Prostate gland (tissue), 2 donors: ENCODE data around the gene EMILIN3. TPM values are rescaled to one million over a fixed set of nuclear protein-coding genes. Genes with fewer than 3 reads are reported as not detected.
A peak's percentile ranks its signal among the peaks of the same experiment; 100 is the strongest.

Experiments
- DNase-seq: peaks from one replicate; pipeline ENCODE4 v3.0.0-alpha.2; 2019; ENCODE audit warnings: low spot score
- H3K27ac ChIP-seq, 2 donors: fragments of 200-600 bp; sonication (generic); 2 replicates each; pipeline ENCODE4 v1.5.1; 2017 to 2019
- H3K27me3 ChIP-seq: fragments of 200-600 bp; sonication (generic); replicated peaks from 2 replicates; pipeline ENCODE4 v1.5.1; 2019; ENCODE audit not compliant: insufficient read depth
- H3K36me3 ChIP-seq, 2 donors: fragments of 200-600 bp; sonication (generic); 1 replicate in 1 of 2; 2 replicates in 1 of 2; pipeline versions ENCODE4 v1.5.1 to v1.8.1; 2017 to 2019
- H3K4me1 ChIP-seq: fragments of 200-600 bp; sonication (generic); replicated peaks from 2 replicates; pipeline ENCODE4 v1.5.1; 2019
- H3K4me3 ChIP-seq, 2 donors: fragments of 200-600 bp; sonication (generic); 2 replicates each; pipeline ENCODE4 v1.5.1; 2017 to 2019
- H3K9me3 ChIP-seq: fragments of 200-600 bp; sonication (generic); 2 replicates; pipeline ENCODE4 v1.5.1; 2017
- CTCF ChIP-seq, 4 experiments: fragments of 200-600 bp in 2 of 4; fragments of 450-650 bp in 2 of 4; sonication (generic) in 2 of 4; IDR thresholded peaks; 1 replicate in 3 of 4; 2 replicates in 1 of 4; pipeline ENCODE4 v1.5.1; 2016 to 2019; ENCODE audit warnings: antibody characterized with exemption in 4 of 4, mild to moderate bottlenecking in 2 of 4, moderate library complexity in 2 of 4
- POLR2A ChIP-seq: fragments of 450-650 bp; IDR thresholded peaks from one replicate; pipeline ENCODE4 v1.6.1; 2016; ENCODE audit warnings: antibody characterized with exemption, mild to moderate bottlenecking
- POLR2AphosphoS5 ChIP-seq: sonication (generic); formaldehyde crosslinking; IDR thresholded peaks from one replicate; pipeline ENCODE4 v1.6.1; 2017; ENCODE audit warnings: antibody characterized with exemption
- WGBS: methylation state at CpG from one replicate; pipeline ENCODE4 v1.1.5; 2018; 5-methylcytosine and 5-hydroxymethylcytosine counted together
- intact Hi-C: fragments of 100-400 bp; cut with DNase I; formaldehyde crosslinking; loops from one replicate; pipeline ENCODE4 v1.14.2; 2022
- total RNA-seq, 2 donors: library from RNA; depleted of rRNA; stranded (reverse); fragments of >200 nt; gene quantifications; one replicate each; pipeline ENCODE4 v1.1.0, GENCODE V29; 2016

EMILIN3 gene
- total RNA-seq, 2 donors from 2014 or later, result 7.4 to 8.4 TPM

GRCh38 chr20:41318271-41318649, 48.4 kb downstream of the EMILIN3 start:
- DNase-seq, result no peak
- TF ChIP-seq POLR2AphosphoS5 (no peak), CTCF (IDR thresholded peaks at IDR 0.05) (no peak), POLR2A (no peak)
- no peaks in the 10 kb centered on the region for H3K36me3 ChIP-seq
- no peaks in the 10 kb centered on the region for H3K27me3 ChIP-seq
- H3K9me3 ChIP-seq, result no peaks in the 10 kb centered on the region
- H3K4me3 ChIP-seq, result no peak overlapping the region
- intact Hi-C loops, result no loop called here
- no peaks in the 10 kb centered on the region for H3K4me1 ChIP-seq
- 45% methylated on average over 5 of the region's 5 CpGs for WGBS
- peak overlapping the region; percentile 59 to 76 for H3K27ac ChIP-seq

GRCh38 chr20:41317546-41318270, 48.9 kb downstream of the EMILIN3 start, which contains the start of gene ZHX3:
Gene ZHX3, minus strand, starts transcription at chr20:41317731. Its CDS starts 112,815 bp downstream, at chr20:41204916.
- intact Hi-C loops, result loop anchor here (2.0 kb wide), 1 partner anchor 69 kb away; no protein-coding TSS in a partner anchor
- WGBS, result under 1% methylated on average over 51 of the region's 64 CpGs

GRCh38 chr20:41316602-41317545, 49.7 kb downstream of the EMILIN3 start:
- 3% methylated on average over 64 of the region's 66 CpGs for WGBS
- intact Hi-C loops, result loop anchor here (2.0 kb wide), 1 partner anchor 68 kb away; no protein-coding TSS in a partner anchor
- no peaks in the 10 kb centered on the region for H3K9me3 ChIP-seq
- peak overlapping the region; percentile 59 to 76 for H3K27ac ChIP-seq
- TF ChIP-seq CTCF (IDR thresholded peaks at IDR 0.05) (no peak), POLR2AphosphoS5 (peak; percentile 10)
- DNase-seq, result peak; percentile 66
- no peaks in the 10 kb centered on the region for H3K4me1 ChIP-seq
- no peaks in the 10 kb centered on the region for H3K27me3 ChIP-seq
- H3K36me3 ChIP-seq, result no peaks in the 10 kb centered on the region
- H3K4me3 ChIP-seq, result peak overlapping the region; percentile 66 to 75

More at GRCh38 chr20:41317546-41318270, 48.9 kb downstream of the EMILIN3 start, which contains the start of gene ZHX3:
- H3K4me3 ChIP-seq, result peak within 1 kb of the TSS; percentile 66 to 75
- peak; percentile 92 for DNase-seq
- no peaks in the 10 kb centered on the region for H3K27me3 ChIP-seq
- H3K27ac ChIP-seq, result peak within 1 kb of the TSS; percentile 59 to 76
- H3K36me3 ChIP-seq, result no peaks in the 10 kb centered on the region
- no peaks in the 10 kb centered on the region for H3K9me3 ChIP-seq
- H3K4me1 ChIP-seq, result no peaks in the 10 kb centered on the region
- TF ChIP-seq POLR2A, result peak; percentile 58
- TF ChIP-seq CTCF (IDR thresholded peaks at IDR 0.05), result peak in 2 of 4 experiments; percentile 4 to 7
- peak; percentile 85 for TF ChIP-seq POLR2AphosphoS5

GRCh38 chr20:41316051-41316450, 50.6 kb downstream of the EMILIN3 start:
- H3K36me3 ChIP-seq, result no peaks in the 10 kb centered on the region
- H3K9me3 ChIP-seq, result no peaks in the 10 kb centered on the region
- TF ChIP-seq POLR2A, result no peak
- no peak for TF ChIP-seq POLR2AphosphoS5
- no peak for TF ChIP-seq CTCF (IDR thresholded peaks at IDR 0.05)
- peak overlapping the region in 1 of 2 donors; percentile 59 for H3K27ac ChIP-seq
- 80% methylated on average over 6 of the region's 6 CpGs for WGBS
- no peak for DNase-seq
- H3K4me1 ChIP-seq, result no peaks in the 10 kb centered on the region
- H3K4me3 ChIP-seq, result no peak overlapping the region
- H3K27me3 ChIP-seq, result no peaks in the 10 kb centered on the region
- intact Hi-C loops, result loop anchor here (2.0 kb wide), 1 partner anchor 67 kb away; no protein-coding TSS in a partner anchor
